HG03039 (cell line): Measurements from ENCODE around the gene MEGF11.

Source experiments
- ATAC-seq: cut with Tn5 transposase; IDR thresholded peaks from one replicate; pipeline ENCODE4 v1.9.1; 2021; ENCODE audit warnings: mild to moderate bottlenecking, moderate library complexity; ENCODE audit not compliant: unreplicated experiment

MEGF11 gene

DNA sequence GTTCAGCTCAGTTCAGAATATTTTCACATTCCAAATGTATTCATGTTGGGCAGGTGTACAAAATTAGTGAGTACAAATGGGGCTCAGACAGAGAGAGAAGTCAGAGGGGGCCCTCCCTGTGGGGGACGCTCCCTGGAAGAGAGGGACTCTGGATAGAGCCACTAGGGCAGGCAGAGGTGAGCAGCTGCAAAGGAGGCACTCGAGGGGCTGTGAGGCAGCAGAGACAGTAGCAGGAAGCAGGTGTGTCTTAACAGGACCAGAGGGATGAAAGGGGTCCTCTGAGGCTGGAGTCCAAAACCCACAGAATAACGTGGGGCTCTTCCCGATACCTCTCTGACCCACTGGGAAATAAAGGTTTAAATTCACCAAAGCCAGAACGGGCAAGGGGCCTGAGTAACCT, 127.1 kb downstream of the MEGF11 start:
- no peak for ATAC-seq

GRCh38 chr15:66126031-66126441, 127.5 kb downstream of the MEGF11 start:
- ATAC-seq = no peak

DNA sequence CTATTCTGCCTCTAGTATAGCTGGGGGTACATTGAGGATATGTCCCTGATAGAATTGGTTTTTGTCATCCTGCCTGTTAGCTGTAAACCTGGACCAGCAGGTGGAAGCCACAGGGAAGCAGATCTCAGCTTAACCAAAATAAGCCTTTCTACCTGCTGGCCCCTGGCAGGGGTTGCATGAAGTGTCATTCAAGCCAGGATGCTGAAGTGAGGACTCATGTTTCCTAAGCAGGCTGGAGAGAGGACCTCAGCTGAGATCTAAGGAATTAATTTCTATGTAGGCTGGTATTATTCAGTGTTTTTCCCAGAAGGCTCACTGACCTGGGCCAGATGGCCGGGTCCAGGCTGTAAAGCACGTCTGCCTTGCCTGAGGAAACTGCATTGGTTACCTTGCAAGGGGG, 128.9 kb downstream of the MEGF11 start:
- no peak for ATAC-seq

DNA sequence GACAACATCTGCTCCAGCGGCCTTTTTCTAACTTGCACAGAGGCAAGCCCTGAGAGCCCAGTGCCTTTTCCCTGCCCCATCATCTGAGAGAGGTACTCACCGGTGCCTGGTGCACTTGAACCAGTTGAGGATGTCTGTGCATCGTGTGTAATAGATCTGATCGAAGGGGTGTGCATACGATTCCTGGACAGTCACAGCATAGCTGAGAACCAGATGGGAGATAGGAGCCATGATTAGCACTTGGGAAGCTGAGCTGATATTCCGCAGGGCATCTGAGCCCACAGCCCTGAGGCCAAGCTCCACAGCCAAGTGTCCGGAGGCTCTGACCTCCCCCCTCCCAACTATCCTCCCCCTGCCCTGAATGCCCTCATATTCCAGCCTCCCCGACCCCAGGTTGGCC, 129.8 kb downstream of the MEGF11 start:
- ATAC-seq = no peak

GRCh38 chr15:66120422-66120821, 133.1 kb downstream of the MEGF11 start:
- ATAC-seq = no peak

GRCh38 chr15:66117841-66118240, 135.7 kb downstream of the MEGF11 start:
- ATAC-seq = no peak

- ATAC-seq = no peak
Observed at GRCh38 chr15:66115568-66116206, 137.9 kb downstream of the MEGF11 start.

GRCh38 chr15:66114863-66115425, 138.6 kb downstream of the MEGF11 start:
- ATAC-seq = no peak

GRCh38 chr15:66112388-66112787, 141.2 kb downstream of the MEGF11 start:
- ATAC-seq = no peak

- no peak for ATAC-seq
Observed at GRCh38 chr15:66111363-66111762, 142.2 kb downstream of the MEGF11 start.

DNA sequence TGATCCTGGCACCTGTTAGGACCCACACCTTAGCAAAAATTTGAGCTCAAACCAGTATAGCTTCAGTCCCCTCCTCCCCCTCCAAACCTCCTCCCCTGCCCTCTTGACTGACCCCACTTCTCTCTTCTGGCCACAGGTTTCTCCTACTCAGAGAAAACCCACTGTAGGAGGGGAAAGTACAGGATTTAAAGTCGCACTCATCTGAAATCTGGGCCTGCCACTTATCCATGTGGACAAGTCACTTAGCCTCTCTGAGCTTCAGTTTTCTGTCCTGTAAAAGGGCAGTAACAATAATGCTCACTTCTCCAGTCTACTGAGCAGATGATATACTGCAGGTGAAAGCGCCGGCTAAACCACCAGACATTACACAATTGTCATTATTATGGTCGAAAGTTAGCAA, 142.7 kb downstream of the MEGF11 start:
- ATAC-seq = no peak

DNA sequence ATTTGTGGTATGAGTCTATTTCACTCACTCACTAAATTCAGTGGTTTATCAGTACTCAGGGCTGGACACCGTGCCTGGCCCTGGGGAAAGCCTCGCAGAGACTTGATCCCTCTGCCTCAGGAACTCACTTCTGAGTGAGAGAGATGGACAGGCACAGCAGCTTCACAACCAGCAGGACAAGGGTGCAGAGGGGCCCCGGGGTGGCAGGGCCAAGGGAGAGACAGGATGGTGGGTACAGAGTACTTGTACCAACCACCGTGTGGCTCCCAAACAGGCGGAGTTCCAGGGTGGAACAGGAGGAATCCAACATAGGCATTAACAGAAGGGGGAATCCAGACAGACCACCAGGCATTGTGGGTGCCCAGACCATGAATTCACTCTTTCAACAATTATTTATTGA, 143.7 kb downstream of the MEGF11 start:
- ATAC-seq = no peak

GRCh38 chr15:66108483-66109265, 144.9 kb downstream of the MEGF11 start:
- no peak for ATAC-seq

GRCh38 chr15:66107070-66107469, 146.5 kb downstream of the MEGF11 start:
- no peak for ATAC-seq

DNA sequence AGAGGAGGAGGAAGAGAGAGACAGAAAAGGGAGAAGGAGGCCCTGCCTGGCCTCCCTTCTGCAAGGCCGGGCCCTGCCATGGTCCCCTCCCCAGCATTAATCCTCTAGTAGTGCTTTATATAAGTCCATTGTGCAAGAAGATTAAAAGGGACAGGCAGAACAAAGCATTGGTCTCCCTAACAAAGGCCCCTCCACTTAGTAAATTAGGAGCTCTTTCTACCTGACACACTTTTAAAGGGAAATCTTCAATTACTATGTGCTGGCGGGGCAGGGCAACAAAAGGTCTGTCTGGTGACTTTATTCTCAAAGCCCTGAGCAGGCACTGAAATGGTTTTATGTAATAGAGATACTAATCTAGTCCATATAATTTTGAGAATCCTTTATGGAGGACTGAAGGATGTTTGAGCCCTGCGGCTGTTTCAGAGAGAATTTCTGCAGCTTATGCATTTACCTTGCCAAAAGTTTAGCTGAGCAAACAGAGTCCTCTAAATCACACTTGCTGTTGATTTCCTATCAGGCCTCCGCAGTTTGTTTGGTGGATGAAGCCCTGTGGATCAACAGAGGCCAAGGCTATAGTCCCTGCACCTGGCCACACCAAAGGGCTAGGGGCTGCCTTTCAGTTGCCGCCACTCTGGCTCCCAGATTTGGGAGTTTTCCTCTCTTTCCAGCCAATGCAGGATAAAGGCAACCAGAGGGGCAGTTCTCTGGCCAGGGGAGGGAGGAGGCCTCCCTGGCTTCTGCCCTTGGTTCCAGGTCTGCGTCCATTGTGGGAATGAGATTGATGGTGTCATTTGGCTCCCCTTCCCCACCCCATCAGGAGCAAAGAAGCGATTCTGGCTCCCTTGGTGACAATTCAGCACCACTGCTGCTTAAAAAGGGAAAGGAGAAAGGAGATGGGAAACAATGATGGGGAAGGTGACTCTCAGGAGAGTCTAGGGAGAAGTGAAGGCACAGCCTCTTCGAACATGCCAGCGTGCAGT, 148.0 kb downstream of the MEGF11 start:
- no peak for ATAC-seq

GRCh38 chr15:66103293-66103590, 150.3 kb downstream of the MEGF11 start:
- ATAC-seq = no peak

DNA sequence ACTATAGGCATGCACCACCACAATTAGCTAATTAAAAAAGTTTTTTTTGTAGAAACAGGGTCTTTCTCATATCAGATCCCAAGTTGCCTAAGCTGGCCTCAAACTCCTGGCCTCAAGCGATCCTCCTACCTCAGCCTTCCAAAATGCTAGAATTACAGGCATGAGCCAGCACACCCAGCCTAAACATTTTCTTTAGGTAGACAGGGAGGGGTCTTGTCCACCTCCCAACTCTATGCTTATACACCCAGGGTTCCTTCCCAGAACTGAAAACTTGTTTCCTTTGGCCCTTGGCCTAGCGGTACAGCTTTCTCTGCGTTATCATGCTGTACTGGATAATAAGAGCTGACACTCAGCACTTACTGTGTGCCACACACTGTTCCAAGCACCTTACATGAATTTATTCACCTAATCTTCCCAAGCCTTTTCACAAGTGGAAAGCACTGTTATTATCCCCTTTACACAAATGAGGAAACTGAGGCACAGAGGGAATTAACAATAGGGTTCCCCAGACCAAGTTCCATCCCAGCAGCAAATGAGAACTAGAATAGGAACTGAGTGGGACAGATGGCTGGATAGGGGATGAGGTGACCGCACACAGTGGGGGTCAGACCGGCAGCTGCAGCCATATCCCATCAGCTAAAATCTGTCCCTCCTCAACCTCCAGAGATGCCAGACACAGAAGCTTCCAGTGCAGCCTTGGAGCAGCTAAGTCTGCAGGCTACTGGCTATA, 150.8 kb downstream of the MEGF11 start:
- no peak for ATAC-seq

GRCh38 chr15:66101715-66102395, 151.7 kb downstream of the MEGF11 start:
- ATAC-seq = no peak

GRCh38 chr15:66100761-66101160, 152.8 kb downstream of the MEGF11 start:
- no peak for ATAC-seq
